Right lobe of liver (tissue), 4 donors: ENCODE results near the gene CA11.

ENCODE experiments used
- CTCF ChIP-seq, 4 donors: fragments of 200-600 bp in 3 of 4; fragments of 450-650 bp in 1 of 4; IDR thresholded peaks; one replicate each; pipeline versions ENCODE4 v1.5.1 to v1.8.0; 2016 to 2022; ENCODE audit warnings: antibody characterized with exemption in 4 of 4, mild to moderate bottlenecking in 2 of 4
- POLR2A ChIP-seq: fragments of 450-650 bp; IDR thresholded peaks from one replicate; pipeline ENCODE4 v1.6.1; 2017; ENCODE audit warnings: antibody characterized with exemption, mild to moderate bottlenecking
- donor health status: DM: no; HTN: no; CAD: no.
- donor health status: DM: no; HTN: no; CAD: no.
- donor health status: DM: no; HTN: yes; CAD: no.

DNA sequence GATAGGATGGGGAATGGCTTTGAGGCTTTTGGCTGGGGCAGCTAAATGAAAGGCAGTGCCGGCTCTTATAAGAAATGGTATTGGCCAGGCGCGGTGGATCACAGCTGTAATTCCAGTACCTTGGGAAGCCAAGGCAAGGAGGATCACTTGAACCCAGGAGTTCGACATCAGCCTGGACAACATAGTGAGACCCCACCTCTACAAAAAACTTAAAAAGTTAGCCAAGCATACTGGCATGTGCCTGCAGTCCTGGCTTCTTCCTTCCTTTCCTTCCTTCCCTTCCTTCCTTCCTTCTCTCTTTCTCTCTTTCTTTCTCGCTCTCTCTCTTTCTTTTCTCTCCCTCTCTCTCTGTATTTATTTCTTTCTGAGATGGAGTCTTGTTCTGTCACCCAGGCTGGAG is 3.1 kb downstream of the CA11 start:
- TF ChIP-seq CTCF (IDR thresholded peaks at IDR 0.05) = no peak
- no peak for TF ChIP-seq POLR2A
